ENCODE data around the gene GRB10.

Gene GRB10

DNA sequence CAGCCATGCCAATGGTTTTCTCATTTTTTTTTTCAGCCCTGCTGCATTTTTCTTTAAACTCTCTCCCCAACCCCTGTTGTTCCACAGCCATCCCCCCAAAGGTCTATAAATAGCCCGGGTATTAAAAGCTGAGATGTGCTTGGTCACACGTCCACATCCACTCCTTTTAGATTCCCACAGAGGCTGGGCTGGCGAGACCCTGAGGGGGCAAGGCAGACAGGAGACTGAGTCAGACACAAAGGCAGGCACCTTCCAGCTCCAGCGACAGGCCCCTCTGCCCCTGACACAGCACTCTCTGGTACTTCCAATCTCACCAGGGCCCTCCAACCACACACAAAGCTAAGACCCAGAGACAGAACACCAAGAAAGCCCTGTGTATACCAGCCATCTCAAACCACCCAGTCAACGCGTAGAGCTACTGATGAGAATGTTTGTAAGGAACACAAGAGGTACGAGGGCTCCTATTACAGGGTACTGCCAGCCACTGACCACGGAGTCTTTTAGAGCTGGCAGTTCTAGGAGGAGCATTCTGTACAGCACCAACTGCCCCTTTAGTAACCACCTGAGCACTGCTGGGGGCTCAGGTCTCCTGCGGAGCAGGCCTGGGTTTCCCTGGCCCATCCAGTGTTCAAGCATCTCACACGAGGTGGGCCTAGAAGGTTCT, 153.3 kb downstream of the GRB10 start:
- Histone ChIP-seq H3K9me3 (ENCODE audit: control insufficient read depth, low read length) (no peaks in the 10 kb centered on the region), H3K27ac (no peak overlapping the region), H3K4me2 (ENCODE audit: low read length) (no peak overlapping the region), H3K79me2 (peaks cover 12% of the 10 kb centered on the region), H3K9ac (no peak overlapping the region), H2AFZ (no peak overlapping the region), H3K36me3 (ENCODE audit: control insufficient read depth, insufficient read depth, low read length) (no peaks in the 10 kb centered on the region), H3K27me3 (ENCODE audit: control insufficient read depth, insufficient read depth, low read length) (no peaks in the 10 kb centered on the region), H3K4me1 (peaks cover 6% of the 10 kb centered on the region), H3K4me3 (ENCODE audit: low read depth, low read length) (no peak overlapping the region)
- TF ChIP-seq, protein P1, sequence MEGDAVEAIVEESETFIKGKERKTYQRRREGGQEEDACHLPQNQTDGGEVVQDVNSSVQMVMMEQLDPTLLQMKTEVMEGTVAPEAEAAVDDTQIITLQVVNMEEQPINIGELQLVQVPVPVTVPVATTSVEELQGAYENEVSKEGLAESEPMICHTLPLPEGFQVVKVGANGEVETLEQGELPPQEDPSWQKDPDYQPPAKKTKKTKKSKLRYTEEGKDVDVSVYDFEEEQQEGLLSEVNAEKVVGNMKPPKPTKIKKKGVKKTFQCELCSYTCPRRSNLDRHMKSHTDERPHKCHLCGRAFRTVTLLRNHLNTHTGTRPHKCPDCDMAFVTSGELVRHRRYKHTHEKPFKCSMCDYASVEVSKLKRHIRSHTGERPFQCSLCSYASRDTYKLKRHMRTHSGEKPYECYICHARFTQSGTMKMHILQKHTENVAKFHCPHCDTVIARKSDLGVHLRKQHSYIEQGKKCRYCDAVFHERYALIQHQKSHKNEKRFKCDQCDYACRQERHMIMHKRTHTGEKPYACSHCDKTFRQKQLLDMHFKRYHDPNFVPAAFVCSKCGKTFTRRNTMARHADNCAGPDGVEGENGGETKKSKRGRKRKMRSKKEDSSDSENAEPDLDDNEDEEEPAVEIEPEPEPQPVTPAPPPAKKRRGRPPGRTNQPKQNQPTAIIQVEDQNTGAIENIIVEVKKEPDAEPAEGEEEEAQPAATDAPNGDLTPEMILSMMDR (IDR thresholded peaks at IDR 0.05): no peak

DNA sequence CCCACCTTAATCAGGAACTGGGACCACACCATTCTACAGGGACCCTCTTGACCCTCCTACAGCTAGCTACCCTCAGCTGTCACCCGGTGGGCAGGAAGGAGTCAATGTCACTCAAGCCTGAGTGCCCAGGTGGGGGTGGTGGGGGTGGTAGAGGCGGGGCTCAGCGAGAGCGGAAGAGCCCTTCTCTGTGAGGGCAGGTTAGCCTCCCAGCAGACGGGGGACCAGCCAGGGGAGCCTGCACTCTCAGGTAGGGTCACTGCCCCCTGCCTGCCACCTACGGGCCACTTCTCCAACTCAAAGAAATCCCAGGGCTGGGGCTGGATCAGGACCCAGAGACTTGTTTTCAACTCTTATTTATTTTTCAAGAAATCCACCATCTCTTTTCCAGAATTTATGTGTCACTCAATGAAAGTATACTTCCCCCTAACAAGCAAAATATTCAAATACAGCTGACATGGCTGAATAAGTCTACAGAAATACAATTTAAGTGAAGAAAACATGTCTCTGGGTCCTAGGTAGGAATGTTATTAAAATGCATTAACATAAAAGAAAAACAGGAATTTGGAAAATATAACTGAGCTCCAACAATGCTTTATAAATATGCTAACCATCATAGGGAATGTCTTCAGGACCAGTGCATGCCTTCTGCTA, 154.1 kb downstream of the GRB10 start:
- Histone ChIP-seq H2AFZ (peak overlapping the region; percentile 9), H3K4me2 (ENCODE audit: low read length) (no peak overlapping the region), H3K4me3 (ENCODE audit: low read depth, low read length) (no peak overlapping the region), H3K9me3 (ENCODE audit: control insufficient read depth, low read length) (no peaks in the 10 kb centered on the region), H3K36me3 (ENCODE audit: control insufficient read depth, insufficient read depth, low read length) (no peaks in the 10 kb centered on the region), H3K27me3 (ENCODE audit: control insufficient read depth, insufficient read depth, low read length) (no peaks in the 10 kb centered on the region), H3K27ac (no peak overlapping the region), H3K4me1 (peaks cover 6% of the 10 kb centered on the region), H3K9ac (no peak overlapping the region), H3K79me2 (peaks cover 12% of the 10 kb centered on the region)
- TF ChIP-seq, protein P1 (IDR thresholded peaks at IDR 0.05): peak; percentile 29

DNA sequence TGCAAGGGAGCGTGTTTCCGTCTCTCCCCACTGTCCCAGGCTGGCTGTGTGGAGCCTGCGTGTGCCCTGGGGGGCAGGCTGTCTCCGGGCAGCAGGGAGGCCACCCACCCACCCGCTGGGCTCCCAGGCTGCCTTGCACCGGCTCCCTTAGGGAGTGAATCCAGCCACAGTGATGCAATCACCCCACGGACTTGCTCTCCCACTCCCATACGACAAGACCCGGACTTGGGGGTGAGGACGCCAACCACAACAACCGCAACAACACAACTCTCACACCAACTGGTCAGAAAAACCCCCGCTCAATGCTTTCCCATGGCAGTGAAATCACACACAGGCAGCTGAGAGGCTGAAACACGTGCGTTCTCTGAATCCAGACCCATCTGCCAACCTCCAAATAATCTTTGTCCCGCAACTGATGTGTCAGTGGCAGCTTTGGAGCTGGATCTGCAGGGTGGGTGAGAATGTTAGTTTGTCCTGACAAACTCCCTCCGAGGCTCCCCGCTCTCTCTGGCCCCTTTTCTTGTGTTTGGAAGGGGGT, 154.8 kb downstream of the GRB10 start:
- Histone ChIP-seq H3K4me3 (ENCODE audit: low read depth, low read length) (no peak overlapping the region), H3K27ac (no peak overlapping the region), H3K4me2 (ENCODE audit: low read length) (no peak overlapping the region), H2AFZ (no peak overlapping the region), H3K9me3 (ENCODE audit: control insufficient read depth, low read length) (no peaks in the 10 kb centered on the region), H3K27me3 (ENCODE audit: control insufficient read depth, insufficient read depth, low read length) (no peaks in the 10 kb centered on the region), H3K79me2 (peaks cover 12% of the 10 kb centered on the region), H3K4me1 (peaks cover 2% of the 10 kb centered on the region), H3K9ac (no peak overlapping the region), H3K36me3 (ENCODE audit: control insufficient read depth, insufficient read depth, low read length) (no peaks in the 10 kb centered on the region)
- TF ChIP-seq, protein P1 (IDR thresholded peaks at IDR 0.05): no peak

DNA sequence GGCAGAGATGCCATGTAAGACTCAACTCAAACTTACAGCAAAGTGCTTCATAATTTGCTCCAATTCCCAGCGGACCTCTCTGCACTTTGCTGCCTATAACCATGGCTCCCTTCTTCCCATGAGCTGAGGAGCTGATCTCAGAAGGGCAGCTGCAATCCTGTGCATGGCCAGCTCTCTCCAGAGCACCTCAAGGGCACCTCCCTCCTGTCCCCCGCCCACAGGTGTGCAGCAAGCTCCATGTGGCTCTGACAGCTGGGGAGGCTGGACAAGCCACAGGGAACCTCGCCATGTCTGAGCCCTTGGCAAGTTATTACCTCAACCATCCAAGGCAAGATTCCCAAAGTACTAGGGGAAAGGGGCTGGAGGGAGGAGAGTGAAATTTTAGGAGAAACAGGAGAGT, 156.4 kb downstream of the GRB10 start:
- H3K4me3 ChIP-seq (ENCODE audit: low read depth, low read length): no peak overlapping the region
- TF ChIP-seq, protein P1 (IDR thresholded peaks at IDR 0.05): no peak
- no peak overlapping the region for H3K27ac ChIP-seq
- H3K36me3 ChIP-seq (ENCODE audit: control insufficient read depth, insufficient read depth, low read length): no peaks in the 10 kb centered on the region
- H3K27me3 ChIP-seq (ENCODE audit: control insufficient read depth, insufficient read depth, low read length): no peaks in the 10 kb centered on the region
- H3K9ac ChIP-seq: no peak overlapping the region
- no peak overlapping the region for H3K4me2 ChIP-seq (ENCODE audit: low read length)
- H3K9me3 ChIP-seq (ENCODE audit: control insufficient read depth, low read length): no peaks in the 10 kb centered on the region
- H3K4me1 ChIP-seq: no peaks in the 10 kb centered on the region
- H2AFZ ChIP-seq: no peak overlapping the region
- peaks cover 4% of the 10 kb centered on the region for H3K79me2 ChIP-seq
